Thoracic aorta (tissue), 2 donors: Measurements from ENCODE around the gene LGR4. TPM values are rescaled to one million over a fixed set of nuclear protein-coding genes. Genes with fewer than 3 reads are reported as not detected.

ENCODE experiments used
- ATAC-seq: fragments of 150-250 bp; one replicate; pipeline ENCODE4 v1.8.0; 2017; ENCODE audit warnings: low read depth; ENCODE audit not compliant: insufficient number of reproducible peaks, low FRiP score
- DNase-seq: peaks from one replicate; pipeline ENCODE4 v3.0.0-alpha.2; 2020; ENCODE audit warnings: low spot score
- H3K27ac ChIP-seq, 2 donors: fragments of 200-600 bp; sonication (generic); 1 replicate in 1 of 2; 2 replicates in 1 of 2; pipeline ENCODE4 v1.5.1; 2016; ENCODE audit warnings: mild to moderate bottlenecking in 2 of 2, moderate library complexity in 2 of 2
- H3K27me3 ChIP-seq: fragments of 200-600 bp; sonication (generic); replicated peaks from 2 replicates; pipeline ENCODE4 v1.6.0; 2016; ENCODE audit warnings: mild to moderate bottlenecking; ENCODE audit not compliant: insufficient read depth
- H3K36me3 ChIP-seq: fragments of 200-600 bp; sonication (generic); one replicate; pipeline ENCODE4 v1.5.1; 2016
- H3K4me1 ChIP-seq, 2 donors: fragments of 200-600 bp; sonication (generic); 1 replicate in 1 of 2; 2 replicates in 1 of 2; pipeline versions ENCODE4 v1.5.1 to v1.6.0; 2016; ENCODE audit warnings: low read depth in 2 of 2, mild to moderate bottlenecking in 1 of 2; ENCODE audit not compliant: control insufficient read depth in 1 of 2
- H3K4me3 ChIP-seq: fragments of 200-600 bp; sonication (generic); 2 replicates; pipeline ENCODE4 v1.5.1; 2016; ENCODE audit warnings: mild to moderate bottlenecking
- H3K9me3 ChIP-seq: fragments of 200-600 bp; sonication (generic); 2 replicates; pipeline ENCODE4 v1.5.1; 2016
- total RNA-seq, 2 donors: library from RNA; depleted of rRNA; stranded (reverse); fragments of >200 nt; gene quantifications; one replicate each; pipeline versions ENCODE4 v1.1.0 to v1.2.3, GENCODE V29; 2016
- TF ChIP-seq, protein P1 (sequence below): fragments of 200-600 bp; sonication (generic); IDR thresholded peaks from one replicate; pipeline ENCODE4 v1.5.1; 2019; ENCODE audit warnings: antibody characterized with exemption

The LGR4 gene
- total RNA-seq, 2 donors from 2014 or later = 26.4 to 48.6 TPM

- Histone ChIP-seq H3K9me3 (no peaks in the 10 kb centered on the region), H3K27ac (no peak overlapping the region), H3K36me3 (no peaks in the 10 kb centered on the region), H3K4me3 (no peak overlapping the region), H3K4me1 (peaks cover 2 to 5% of the 10 kb centered on the region in 2 donors), H3K27me3 (no peaks in the 10 kb centered on the region)
- TF ChIP-seq, protein P1, sequence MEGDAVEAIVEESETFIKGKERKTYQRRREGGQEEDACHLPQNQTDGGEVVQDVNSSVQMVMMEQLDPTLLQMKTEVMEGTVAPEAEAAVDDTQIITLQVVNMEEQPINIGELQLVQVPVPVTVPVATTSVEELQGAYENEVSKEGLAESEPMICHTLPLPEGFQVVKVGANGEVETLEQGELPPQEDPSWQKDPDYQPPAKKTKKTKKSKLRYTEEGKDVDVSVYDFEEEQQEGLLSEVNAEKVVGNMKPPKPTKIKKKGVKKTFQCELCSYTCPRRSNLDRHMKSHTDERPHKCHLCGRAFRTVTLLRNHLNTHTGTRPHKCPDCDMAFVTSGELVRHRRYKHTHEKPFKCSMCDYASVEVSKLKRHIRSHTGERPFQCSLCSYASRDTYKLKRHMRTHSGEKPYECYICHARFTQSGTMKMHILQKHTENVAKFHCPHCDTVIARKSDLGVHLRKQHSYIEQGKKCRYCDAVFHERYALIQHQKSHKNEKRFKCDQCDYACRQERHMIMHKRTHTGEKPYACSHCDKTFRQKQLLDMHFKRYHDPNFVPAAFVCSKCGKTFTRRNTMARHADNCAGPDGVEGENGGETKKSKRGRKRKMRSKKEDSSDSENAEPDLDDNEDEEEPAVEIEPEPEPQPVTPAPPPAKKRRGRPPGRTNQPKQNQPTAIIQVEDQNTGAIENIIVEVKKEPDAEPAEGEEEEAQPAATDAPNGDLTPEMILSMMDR = no peak
- no peak for ATAC-seq
- DNase-seq = no peak
Observed at GRCh38 chr11:27475622-27476021, 3.0 kb upstream of the LGR4 start.

GRCh38 chr11:27473017-27473406 lies 422 bp upstream of the LGR4 start:
- Histone ChIP-seq H3K27ac (peak overlapping the region in 1 of 2 donors; percentile 42), H3K4me3 (peak overlapping the region; percentile 85), H3K9me3 (no peaks in the 10 kb centered on the region), H3K4me1 (peaks cover 18 to 31% of the 10 kb centered on the region in 2 donors), H3K36me3 (no peaks in the 10 kb centered on the region), H3K27me3 (no peaks in the 10 kb centered on the region)
- ATAC-seq (no peak), DNase-seq (no peak)
- TF ChIP-seq, protein P1 = no peak

DNA sequence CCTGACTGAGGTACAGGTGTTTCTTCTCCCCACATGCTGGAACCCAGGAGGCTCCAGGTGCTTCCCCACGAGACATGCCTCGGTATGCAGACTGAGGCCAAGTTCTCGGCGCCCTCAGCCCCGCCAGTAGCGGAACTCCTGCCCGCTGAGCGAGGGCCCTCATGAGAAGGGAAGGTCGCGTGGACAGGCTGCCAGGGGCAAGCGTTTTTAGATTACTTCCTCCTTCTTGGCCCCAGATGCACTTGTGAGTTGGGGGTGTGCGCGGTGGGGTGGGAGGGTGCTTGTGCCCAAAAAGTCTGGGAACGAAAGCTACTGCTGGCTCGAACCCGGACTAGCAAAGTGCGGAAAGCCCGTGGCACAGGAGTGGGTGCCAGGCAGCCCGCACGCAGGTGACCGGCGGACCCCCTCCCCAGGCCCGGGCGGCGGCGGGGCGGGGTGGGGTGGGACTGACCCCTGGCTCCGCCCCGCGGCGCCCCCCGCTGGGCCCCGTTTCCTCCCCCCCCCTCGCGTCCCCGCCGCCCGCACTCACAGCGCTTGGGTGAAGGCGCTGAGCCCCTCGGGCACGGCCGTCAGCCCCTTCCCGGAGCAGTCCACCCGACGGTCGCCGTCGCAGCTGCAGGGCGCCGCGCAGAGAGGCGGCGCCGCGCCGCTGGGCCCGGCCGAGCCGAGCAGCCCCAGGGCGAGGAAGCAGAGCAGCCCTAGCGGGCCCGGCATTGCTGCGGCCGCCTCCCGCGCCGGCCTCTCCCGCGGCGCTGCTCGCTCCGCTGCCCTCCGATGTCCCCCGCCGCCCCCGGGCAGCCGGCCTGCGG lies 797 bp downstream of the LGR4 start:
- DNase-seq = no peak
- no peaks in the 10 kb centered on the region for H3K9me3 ChIP-seq
- no peaks in the 10 kb centered on the region for H3K36me3 ChIP-seq
- H3K27me3 ChIP-seq = no peaks in the 10 kb centered on the region
- ATAC-seq = peak; percentile 8
- peaks cover 18 to 38% of the 10 kb centered on the region in 2 donors for H3K4me1 ChIP-seq
- peak overlapping the region; percentile 85 for H3K4me3 ChIP-seq
- TF ChIP-seq, protein P1 = no peak
- H3K27ac ChIP-seq = peak overlapping the region; percentile 87 to 88

GRCh38 chr11:27470826-27471588 lies 1.6 kb downstream of the LGR4 start:
- ATAC-seq = no peak
- peaks cover 18 to 46% of the 10 kb centered on the region in 2 donors for H3K4me1 ChIP-seq

GRCh38 chr11:27470166-27470565 lies 2.4 kb downstream of the LGR4 start:
- TF ChIP-seq, protein P1 = no peak
- H3K4me3 ChIP-seq = peak overlapping the region; percentile 85
- DNase-seq = no peak
- no peak for ATAC-seq
- H3K27ac ChIP-seq = no peak overlapping the region
- no peaks in the 10 kb centered on the region for H3K27me3 ChIP-seq
- H3K9me3 ChIP-seq = no peaks in the 10 kb centered on the region
- H3K4me1 ChIP-seq = peaks cover 20 to 55% of the 10 kb centered on the region in 2 donors
- no peaks in the 10 kb centered on the region for H3K36me3 ChIP-seq

More at GRCh38 chr11:27470826-27471588, 1.6 kb downstream of the LGR4 start:
- Histone ChIP-seq H3K36me3 (no peaks in the 10 kb centered on the region), H3K27ac (peak overlapping the region; percentile 87 to 88), H3K9me3 (no peaks in the 10 kb centered on the region), H3K27me3 (no peaks in the 10 kb centered on the region), H3K4me3 (peak overlapping the region; percentile 85)
- no peak for DNase-seq
- TF ChIP-seq, protein P1 = no peak
